Suprapubic skin (tissue), 3 donors: ENCODE data around the gene ZNF165.

Source experiments
- EP300 ChIP-seq: sonication (generic); formaldehyde crosslinking; IDR thresholded peaks from one replicate; pipeline ENCODE4 v1.6.1; 2017; ENCODE audit warnings: antibody characterized with exemption
- POLR2A ChIP-seq, 2 donors: fragments of 450-650 bp; IDR thresholded peaks; one replicate each; pipeline ENCODE4 v1.6.1; 2017; ENCODE audit warnings: antibody characterized with exemption in 2 of 2, mild to moderate bottlenecking in 2 of 2, moderate library complexity in 2 of 2
- TF ChIP-seq, protein P1 (sequence below), 2 donors: fragments of 200-600 bp in 1 of 2; fragments of 450-650 bp in 1 of 2; sonication (generic) in 1 of 2; IDR thresholded peaks; one replicate each; pipeline ENCODE4 v1.5.1; 2016 to 2019; ENCODE audit warnings: antibody characterized with exemption in 2 of 2, mild to moderate bottlenecking in 1 of 2, moderate library complexity in 1 of 2

GRCh38 chr6:28134716-28135115 is 54.3 kb downstream of the ZNF165 start:
- TF ChIP-seq EP300 (no peak), POLR2A (IDR thresholded peaks at IDR 0.05) (no peak)
- TF ChIP-seq, protein P1, sequence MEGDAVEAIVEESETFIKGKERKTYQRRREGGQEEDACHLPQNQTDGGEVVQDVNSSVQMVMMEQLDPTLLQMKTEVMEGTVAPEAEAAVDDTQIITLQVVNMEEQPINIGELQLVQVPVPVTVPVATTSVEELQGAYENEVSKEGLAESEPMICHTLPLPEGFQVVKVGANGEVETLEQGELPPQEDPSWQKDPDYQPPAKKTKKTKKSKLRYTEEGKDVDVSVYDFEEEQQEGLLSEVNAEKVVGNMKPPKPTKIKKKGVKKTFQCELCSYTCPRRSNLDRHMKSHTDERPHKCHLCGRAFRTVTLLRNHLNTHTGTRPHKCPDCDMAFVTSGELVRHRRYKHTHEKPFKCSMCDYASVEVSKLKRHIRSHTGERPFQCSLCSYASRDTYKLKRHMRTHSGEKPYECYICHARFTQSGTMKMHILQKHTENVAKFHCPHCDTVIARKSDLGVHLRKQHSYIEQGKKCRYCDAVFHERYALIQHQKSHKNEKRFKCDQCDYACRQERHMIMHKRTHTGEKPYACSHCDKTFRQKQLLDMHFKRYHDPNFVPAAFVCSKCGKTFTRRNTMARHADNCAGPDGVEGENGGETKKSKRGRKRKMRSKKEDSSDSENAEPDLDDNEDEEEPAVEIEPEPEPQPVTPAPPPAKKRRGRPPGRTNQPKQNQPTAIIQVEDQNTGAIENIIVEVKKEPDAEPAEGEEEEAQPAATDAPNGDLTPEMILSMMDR (IDR thresholded peaks at IDR 0.05): no peak
